NCI-H2081 treated with DMSO at 0.1 percent for 48 hours (cell line): ENCODE measurements around the gene PIGU.
"Not testable (repeated sequence)": the region's sequence is repeated elsewhere in the genome, so short reads cannot be mapped to it uniquely, and the experiment has no call there.

Experiments used
- DNase-seq: peaks from one replicate; lab custom pipeline; 2025; lab: John Stamatoyannopoulos, UW

Gene PIGU

GRCh38 chr20:34532756-34533155 lies 144.1 kb downstream of the PIGU start:
- DNase-seq: no peak

DNA sequence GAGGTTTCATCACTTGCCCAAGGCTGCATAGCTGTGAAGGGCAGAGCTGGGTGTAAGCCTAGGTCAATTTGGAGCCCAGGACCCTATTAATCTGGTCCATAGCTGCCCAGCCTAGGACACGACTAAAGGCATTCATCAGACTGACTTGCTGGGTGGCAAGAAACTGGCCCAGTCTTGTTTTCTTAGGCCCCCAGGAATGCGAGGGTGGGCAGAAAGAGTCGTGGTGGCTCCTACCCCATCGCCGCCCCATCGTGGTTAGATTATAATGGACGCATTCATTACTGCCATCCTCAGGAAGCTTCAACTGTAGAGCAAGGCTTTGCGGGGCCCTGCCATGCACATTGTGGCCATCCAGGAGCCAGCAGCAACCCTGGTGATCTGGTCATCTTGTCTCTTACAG lies 144.6 kb downstream of the PIGU start:
- DNase-seq: no peak

- no peak for DNase-seq
Measured at GRCh38 chr20:34531608-34532265, 145.2 kb downstream of the PIGU start.

DNA sequence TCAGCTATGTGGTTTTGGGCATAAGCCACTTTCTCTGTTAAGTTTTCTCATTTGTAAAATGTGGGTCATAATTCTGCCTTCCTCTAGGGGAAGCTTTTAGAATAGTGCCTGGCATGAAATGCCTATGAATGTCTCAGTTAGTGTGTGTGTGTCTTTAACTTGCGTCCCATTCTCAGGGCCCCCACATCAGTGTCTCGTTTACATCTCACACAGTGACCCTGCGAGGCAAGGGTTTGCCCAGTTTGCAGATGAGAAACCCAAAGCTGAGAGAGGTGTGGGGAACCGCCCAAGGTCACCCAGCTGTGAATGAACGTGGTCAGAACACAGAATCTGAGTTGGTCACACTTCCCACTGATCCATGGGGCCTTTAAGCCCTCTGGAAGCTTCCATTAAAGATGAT lies 146.6 kb downstream of the PIGU start:
- no peak for DNase-seq

GRCh38 chr20:34529742-34530141 lies 147.2 kb downstream of the PIGU start:
- no peak for DNase-seq

DNA sequence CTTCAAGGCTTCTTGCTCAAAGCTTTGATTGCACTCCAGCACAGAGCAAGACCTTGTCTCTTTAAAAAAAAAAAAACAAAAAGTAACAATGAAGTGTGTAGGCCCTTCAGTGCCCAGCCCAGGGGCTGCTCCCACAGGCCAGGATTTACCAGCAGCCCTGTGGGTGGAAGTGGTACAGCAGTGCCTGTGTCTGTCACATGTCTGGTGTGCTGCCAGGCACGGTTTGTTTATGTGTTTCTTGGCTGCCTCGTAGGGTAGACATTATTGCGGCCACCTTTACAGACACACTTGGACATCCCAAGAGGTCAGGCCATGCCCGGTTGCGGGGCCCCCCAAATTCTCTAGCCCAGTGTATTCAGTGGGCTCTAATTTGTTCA lies 148.0 kb downstream of the PIGU start:
- no peak for DNase-seq

DNA sequence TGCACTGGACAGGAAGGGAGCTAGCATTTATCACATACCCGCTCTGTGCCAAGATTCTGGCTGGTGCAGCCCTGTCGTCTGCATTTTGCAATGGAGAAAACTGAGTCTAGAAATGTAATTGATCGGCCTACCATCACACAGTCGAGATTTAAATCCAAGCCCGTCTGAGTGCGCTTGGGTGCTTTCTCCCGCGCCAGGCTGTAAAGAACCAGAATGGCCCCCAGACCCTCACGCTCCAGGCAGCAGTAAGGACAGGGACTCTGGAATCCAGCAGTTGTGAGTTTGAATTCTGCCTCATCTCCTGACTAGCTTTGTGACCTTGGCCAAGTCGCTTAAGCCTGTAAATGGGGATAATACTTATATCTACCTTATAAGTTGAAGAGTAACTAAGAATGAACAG lies 149.9 kb downstream of the PIGU start:
- no peak for DNase-seq

DNA sequence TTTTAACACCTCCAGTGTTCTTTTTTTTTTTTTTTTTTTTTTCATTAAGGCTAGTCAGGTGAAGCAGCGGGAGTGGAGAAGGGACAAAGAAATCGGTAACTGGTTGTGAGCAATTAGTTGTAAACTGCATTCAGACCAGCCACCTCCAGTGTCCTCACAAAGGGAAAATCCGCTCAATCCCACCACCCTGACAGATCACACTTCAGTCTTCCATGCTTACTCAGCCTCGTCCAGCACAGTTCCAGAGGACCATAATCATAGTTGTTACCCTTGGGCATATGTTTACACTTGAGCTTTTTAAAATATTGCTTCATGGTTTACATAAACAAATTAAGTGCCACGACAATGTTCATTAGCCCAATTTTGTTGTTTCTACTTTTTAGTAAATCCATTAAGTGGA lies 150.4 kb downstream of the PIGU start:
- DNase-seq: no peak

DNA sequence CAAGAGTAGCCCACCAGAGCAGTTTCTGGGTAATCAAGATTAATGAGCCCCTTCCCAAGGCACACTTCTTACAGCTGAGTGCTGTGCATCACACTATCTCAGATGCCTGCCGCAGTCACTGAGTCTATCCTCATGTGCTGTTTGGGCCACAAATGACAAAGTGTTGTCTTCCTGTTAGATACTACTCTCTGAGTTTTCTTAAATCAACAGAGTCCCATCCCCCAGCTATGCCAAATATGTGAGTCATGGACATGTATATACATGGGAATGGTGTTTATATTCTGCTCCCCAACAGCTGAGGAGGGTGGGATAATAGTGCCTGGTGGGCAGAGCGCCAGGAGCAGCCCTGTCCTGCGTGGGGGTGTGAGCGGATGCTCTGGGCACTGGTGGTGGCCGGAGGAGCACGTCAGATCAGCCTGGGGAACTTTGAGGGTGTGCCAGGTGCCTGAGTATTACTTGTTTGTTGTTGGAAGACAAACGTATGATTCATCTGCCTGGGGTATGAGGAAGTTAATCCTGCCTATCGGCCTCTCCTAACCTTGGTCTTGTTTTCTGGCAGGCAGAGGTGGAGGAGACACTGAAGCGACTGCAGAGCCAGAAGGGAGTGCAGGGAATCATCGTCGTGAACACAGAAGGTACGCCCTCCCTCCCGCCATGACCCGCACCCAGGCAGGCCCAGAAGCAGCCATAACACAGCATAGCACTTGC lies 151.0 kb downstream of the PIGU start:
- no peak for DNase-seq

DNA sequence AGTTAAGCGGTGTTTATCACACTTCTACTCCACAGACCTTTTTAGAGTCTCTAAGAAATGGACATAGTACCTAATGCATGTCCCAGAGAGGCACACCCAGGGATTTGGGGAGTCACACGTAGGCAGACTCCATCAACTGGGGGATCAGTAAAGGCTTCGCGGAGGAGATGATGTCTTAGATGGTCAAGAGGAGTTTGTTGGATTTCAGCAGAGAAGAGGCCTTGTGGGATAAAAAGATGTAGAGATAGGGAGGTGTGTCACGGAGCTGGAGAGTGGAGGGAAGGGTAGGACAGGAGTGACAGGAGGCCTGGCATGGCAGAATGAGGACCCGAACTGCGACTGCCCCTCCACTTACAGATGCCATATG lies 151.6 kb downstream of the PIGU start:
- no peak for DNase-seq

- no peak for DNase-seq
Measured at GRCh38 chr20:34524426-34524825, 152.5 kb downstream of the PIGU start.

- no peak for DNase-seq
Measured at GRCh38 chr20:34522969-34523871, 153.7 kb downstream of the PIGU start.

- DNase-seq: not testable (repeated sequence)
Measured at GRCh38 chr20:34519841-34520240, 157.1 kb downstream of the PIGU start.

DNA sequence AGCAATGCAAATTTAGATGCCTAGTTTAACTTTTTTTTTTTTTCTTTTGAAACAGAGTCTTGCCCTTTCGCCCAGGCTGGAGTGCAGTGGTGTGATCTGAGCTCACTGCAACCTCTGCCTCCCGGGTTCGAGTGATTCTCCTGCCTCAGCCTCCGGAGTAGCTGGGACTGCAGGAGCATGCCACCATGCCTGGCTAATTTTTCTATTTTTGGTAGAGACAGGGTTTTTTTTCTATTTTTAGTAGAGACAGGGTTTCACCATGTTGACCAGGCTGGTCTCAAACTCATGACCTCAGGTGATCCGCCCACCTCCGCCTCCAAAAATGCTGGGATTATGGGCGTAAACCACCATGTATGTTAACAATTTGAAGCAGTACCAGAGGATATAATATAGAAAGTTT lies 158.0 kb downstream of the PIGU start:
- not testable (repeated sequence) for DNase-seq

GRCh38 chr20:34517114-34517505 lies 159.8 kb downstream of the PIGU start:
- DNase-seq: no peak

DNA sequence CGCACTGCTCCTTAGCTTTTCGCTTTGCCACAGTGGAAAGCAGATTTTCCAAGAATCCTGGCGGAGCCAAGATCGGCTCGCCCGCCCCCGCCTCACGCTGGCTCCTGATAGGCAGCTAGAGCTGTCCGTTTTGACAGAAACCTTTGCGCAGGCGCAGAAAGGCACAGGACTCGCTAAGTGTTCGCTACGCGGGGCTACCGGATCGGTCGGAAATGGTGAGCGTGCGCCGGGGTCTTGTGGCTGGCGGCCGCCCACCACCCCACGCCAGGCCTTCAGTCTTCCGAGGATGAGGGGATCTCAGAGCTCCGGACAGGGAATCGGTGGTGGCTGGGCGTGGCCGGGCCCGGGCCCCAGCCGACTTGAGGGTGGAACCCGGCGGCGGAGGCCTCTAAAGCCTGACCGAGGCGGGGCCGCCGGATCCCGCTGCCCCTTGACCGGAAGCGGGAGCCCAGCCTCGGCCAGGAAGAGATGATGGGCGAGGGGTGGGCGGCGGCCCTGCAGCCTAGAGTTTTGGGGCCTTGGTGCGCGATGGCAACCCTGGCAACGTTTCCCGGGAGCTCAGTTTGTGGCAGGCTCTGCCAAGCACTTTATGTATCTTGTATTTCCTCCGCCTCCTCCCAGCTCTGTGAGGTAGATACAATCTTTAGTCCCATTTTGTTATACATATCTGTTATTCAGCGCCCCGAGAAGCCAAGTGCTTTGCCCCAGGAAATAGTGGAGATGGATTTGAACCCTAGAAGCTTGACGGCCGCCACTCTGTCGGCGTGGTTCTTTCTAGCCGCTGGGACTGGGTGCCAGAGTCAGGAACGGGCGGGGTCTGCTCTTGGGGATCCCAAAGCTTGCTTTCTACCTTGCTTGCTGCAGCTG lies 160.4 kb downstream of the PIGU start, which contains the start of gene DYNLRB1:
Gene DYNLRB1 (plus strand): TSS at position 176 of the 867 bp plus-strand sequence. CDS start 37 bp downstream, at position 213.
- peak; percentile 85 for DNase-seq

DNA sequence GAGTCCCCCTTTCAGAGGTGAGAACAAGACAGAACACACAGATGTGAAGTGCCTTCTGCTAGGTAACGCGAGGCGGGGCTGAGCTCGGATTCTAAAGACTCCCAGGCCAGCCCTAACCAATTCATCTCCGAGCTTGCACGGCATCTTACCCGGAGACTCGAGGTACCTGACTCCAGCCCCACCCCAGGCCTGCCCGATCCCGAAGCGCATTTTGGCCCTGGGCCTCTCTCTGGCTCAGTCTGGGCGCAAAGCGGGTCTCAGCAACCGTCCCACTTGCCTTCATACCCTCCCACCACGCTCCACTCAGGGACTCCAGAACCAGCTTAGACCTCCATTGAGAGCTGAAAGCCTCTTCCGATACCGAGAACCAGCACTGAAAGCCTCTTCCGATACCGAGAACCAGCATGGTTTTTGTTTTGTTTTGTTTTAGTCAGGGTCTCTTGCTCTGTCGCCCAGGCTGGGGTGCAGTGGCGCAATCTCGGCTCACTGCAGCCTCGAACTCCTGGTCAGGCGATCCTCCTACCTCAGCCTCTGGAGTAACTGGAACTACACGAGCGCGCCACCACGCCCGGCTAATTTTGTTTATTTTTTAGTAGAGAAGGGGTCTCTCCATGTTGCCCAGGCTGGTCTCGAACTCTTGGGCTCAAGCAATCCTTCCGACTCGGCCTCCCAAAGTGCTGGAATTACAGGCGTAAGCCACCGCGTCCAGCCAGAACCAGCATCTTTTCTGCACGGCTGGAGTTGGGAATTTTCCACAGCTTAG lies 161.2 kb downstream of the PIGU start:
- peak; percentile 2 for DNase-seq

GRCh38 chr20:34514897-34515483 lies 161.9 kb downstream of the PIGU start:
- DNase-seq: no peak

- not testable (repeated sequence) for DNase-seq
Measured at GRCh38 chr20:34514034-34514433, 162.9 kb downstream of the PIGU start.

DNA sequence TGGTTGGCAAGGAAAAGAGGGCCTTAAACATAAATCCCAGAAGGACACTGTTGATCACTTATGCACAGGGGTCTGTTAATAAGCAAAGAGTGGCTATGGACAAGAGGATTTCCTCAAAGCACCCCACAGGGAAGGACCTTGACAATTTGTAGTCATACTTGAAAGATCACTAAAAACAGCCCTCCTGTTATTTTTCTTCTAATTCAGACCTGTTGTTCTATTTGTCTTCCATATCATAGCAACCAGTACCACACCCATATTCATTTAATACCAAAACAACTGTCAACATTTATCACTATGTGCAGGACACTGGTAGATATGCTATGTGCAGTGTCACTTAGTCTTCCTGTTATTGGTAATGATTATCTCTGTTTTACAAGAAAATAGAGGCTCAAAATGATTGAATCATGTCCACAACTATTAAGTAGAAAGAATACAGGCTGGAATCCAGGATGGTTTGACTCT lies 163.9 kb downstream of the PIGU start:
- no peak for DNase-seq
